HG03521 (cell line): ENCODE measurements around the gene HTR6.
A peak's percentile ranks its signal among the peaks of the same experiment; 100 is the strongest.
"Not testable (repeated sequence)": the region's sequence is repeated elsewhere in the genome, so short reads cannot be mapped to it uniquely, and the experiment has no call there.

ENCODE experiments used
- ATAC-seq: cut with Tn5 transposase; IDR thresholded peaks from one replicate; pipeline ENCODE4 v1.9.1; 2021; ENCODE audit warnings: mild to moderate bottlenecking, moderate library complexity; ENCODE audit not compliant: unreplicated experiment

The HTR6 gene

GRCh38 chr1:19637606-19638005 is 27.1 kb upstream of the HTR6 start:
- ATAC-seq, result no peak

GRCh38 chr1:19639228-19639627 is 25.4 kb upstream of the HTR6 start:
- ATAC-seq, result not testable (repeated sequence)

- ATAC-seq, result no peak
These were observed 24.7 kb upstream of the HTR6 start for GRCh38 chr1:19639999-19640362.

- no peak for ATAC-seq
These were observed 24.0 kb upstream of the HTR6 start for GRCh38 chr1:19640363-19641316.

GRCh38 chr1:19643121-19643520 is 21.6 kb upstream of the HTR6 start:
- no peak for ATAC-seq

GRCh38 chr1:19643602-19644394 is 20.9 kb upstream of the HTR6 start, which contains the start of gene NBL1:
TSS of gene NBL1 (plus strand) at chr1:19644311. CDS start at chr1:19655031, 10,720 bp downstream.
- ATAC-seq, result peak; percentile 41

GRCh38 chr1:19644395-19644680 is 20.3 kb upstream of the HTR6 start:
- ATAC-seq, result peak; percentile 24

- ATAC-seq, result no peak
These were observed 19.8 kb upstream of the HTR6 start for GRCh38 chr1:19644681-19645410.

- no peak for ATAC-seq
These were observed 19.0 kb upstream of the HTR6 start for GRCh38 chr1:19645411-19646251.

- no peak for ATAC-seq
These were observed 18.0 kb upstream of the HTR6 start for GRCh38 chr1:19646377-19647319.

GRCh38 chr1:19647643-19648042 is 17.0 kb upstream of the HTR6 start:
- no peak for ATAC-seq

GRCh38 chr1:19648239-19648638 is 16.4 kb upstream of the HTR6 start:
- ATAC-seq, result no peak

GRCh38 chr1:19648689-19649088 is 16.0 kb upstream of the HTR6 start:
- no peak for ATAC-seq

- ATAC-seq, result no peak
These were observed 14.1 kb upstream of the HTR6 start for GRCh38 chr1:19650416-19651140.

GRCh38 chr1:19651141-19651737 is 13.4 kb upstream of the HTR6 start:
- no peak for ATAC-seq

GRCh38 chr1:19654386-19654785 is 10.3 kb upstream of the HTR6 start:
- ATAC-seq, result no peak

GRCh38 chr1:19654886-19655717 is 9.6 kb upstream of the HTR6 start:
- no peak for ATAC-seq

- ATAC-seq, result no peak
These were observed 9.0 kb upstream of the HTR6 start for GRCh38 chr1:19655718-19656080.
